HCT116 (cell line): ENCODE results near the gene MYL6B. TPM values are rescaled to one million over a fixed set of nuclear protein-coding genes. Genes with fewer than 3 reads are reported as not detected.
A peak's percentile ranks its signal among the peaks of the same experiment; 100 is the strongest.

ENCODE experiments used
- ATAC-seq: fragments of 200-7000 bp; cut with Tn5 transposase; 2 replicates; pipeline ENCODE4 v1.9.1; 2020; ENCODE audit warnings: mild to moderate bottlenecking, moderate library complexity
- BruUV-seq: library from RNA; stranded (reverse); fragments of 400-500 nt; replicated peaks from 2 replicates; lab custom pipeline; 2021; lab: Mats Ljungman, UMichigan
- CTCF ChIA-PET: fragments of 300-600 bp; sonication (Branson Sonifier 250); formaldehyde crosslinking; loops from one replicate; lab custom pipeline; 2021; ENCODE audit warnings: antibody characterized with exemption; lab: Charles Lee
- POLR2A ChIA-PET: fragments of 300-600, 350-600 bp; sonication (Branson Sonifier 250); formaldehyde crosslinking; loops from one replicate; lab custom pipeline; 2021; ENCODE audit warnings: antibody characterized with exemption; lab: Charles Lee
- RAD21 ChIA-PET, 2 experiments: fragments of 300-600 bp; sonication (Branson Sonifier 250); formaldehyde crosslinking; loops; one replicate each; lab custom pipeline; 2023; ENCODE audit warnings: low total read pairs in 2 of 2; ENCODE audit not compliant: uncharacterized antibody in 2 of 2, unreplicated experiment in 2 of 2, low non-redundant PET in 1 of 2; lab: Charles Lee
- DNase-seq: peaks from one replicate; pipeline ENCODE4 v3.0.0-alpha.2; 2010; ENCODE audit warnings: low read depth, low spot score
- H2AFZ ChIP-seq: fragments of 200-600 bp; shearing (Covaris generic), sonication (generic); 2 replicates; pipeline ENCODE4 v1.6.1; 2017; ENCODE audit warnings: low read depth, mixed run types, mixed read lengths, antibody characterized with exemption, low read length; ENCODE audit not compliant: poor library complexity, severe bottlenecking
- H3K27ac ChIP-seq: 2 replicates; pipeline ENCODE4 v1.5.1; 2012; ENCODE audit warnings: low read depth, low read length
- H3K27me3 ChIP-seq: fragments of 200-600 bp; sonication (generic); 2 replicates; pipeline ENCODE4 v1.6.1; 2016; ENCODE audit warnings: mixed run types, low read length, mixed read lengths; ENCODE audit not compliant: insufficient read depth
- H3K36me3 ChIP-seq, 2 experiments: fragments of 200-500 bp in 1 of 2; fragments of 200-600 bp in 1 of 2; sonication (Bioruptor generic) in 1 of 2; sonication (generic) in 1 of 2; 2 replicates each; pipeline versions ENCODE4 v1.5.1 to v1.6.1; 2014 to 2016; ENCODE audit warnings: low read length in 2 of 2, inconsistent platforms in 1 of 2, mixed read lengths in 1 of 2, mixed run types in 1 of 2; ENCODE audit not compliant: insufficient read depth in 2 of 2, control insufficient read depth in 1 of 2
- H3K4me1 ChIP-seq, 2 experiments: fragments of 200-600 bp in 1 of 2; sonication (generic) in 1 of 2; 2 replicates each; pipeline versions ENCODE4 v1.5.1 to v1.6.1; 2012 to 2017; ENCODE audit warnings: low read length in 2 of 2, inconsistent platforms in 1 of 2, mild to moderate bottlenecking in 1 of 2, mixed read lengths in 1 of 2, mixed run types in 1 of 2, moderate library complexity in 1 of 2; ENCODE audit not compliant: insufficient read depth in 2 of 2, control insufficient read depth in 1 of 2
- H3K4me2 ChIP-seq: fragments of 200-600 bp; sonication (generic); 2 replicates; pipeline ENCODE4 v1.6.1; 2017; ENCODE audit warnings: mixed run types, low read length, mixed read lengths
- H3K4me3 ChIP-seq, 2 experiments: fragments of 200-600 bp in 1 of 2; sonication (generic) in 1 of 2; replicated peaks in 1 of 2; 2 replicates each; pipeline ENCODE4 v1.5.1; 2011 to 2016; ENCODE audit warnings: low read length in 2 of 2, control low read depth in 1 of 2, low read depth in 1 of 2, mild to moderate bottlenecking in 1 of 2, mixed read lengths in 1 of 2, mixed run types in 1 of 2
- H3K79me2 ChIP-seq: fragments of 200-600 bp; sonication (generic); 2 replicates; pipeline ENCODE4 v1.6.1; 2017; ENCODE audit warnings: mild to moderate bottlenecking, mixed run types, low read length, moderate library complexity, mixed read lengths; ENCODE audit not compliant: insufficient read depth
- H3K9ac ChIP-seq: fragments of 200-600 bp; sonication (generic); 2 replicates; pipeline ENCODE4 v1.6.1; 2016; ENCODE audit warnings: low read length, mixed read lengths
- H3K9me2 ChIP-seq: fragments of 200-600 bp; sonication (generic), shearing (Covaris generic); 2 replicates; pipeline ENCODE4 v1.6.1; 2017; ENCODE audit warnings: mixed run types, mild to moderate bottlenecking, moderate library complexity; ENCODE audit not compliant: insufficient read depth
- H3K9me3 ChIP-seq, 2 experiments: fragments of 200-500 bp in 1 of 2; fragments of 200-600 bp in 1 of 2; sonication (Bioruptor generic) in 1 of 2; sonication (generic) in 1 of 2; 2 replicates each; pipeline ENCODE4 v1.6.1; 2014 to 2017; ENCODE audit warnings: low read length in 2 of 2, mixed read lengths in 2 of 2, inconsistent platforms in 1 of 2, low read depth in 1 of 2, mild to moderate bottlenecking in 1 of 2, mixed run types in 1 of 2, moderate library complexity in 1 of 2; ENCODE audit not compliant: control insufficient read depth in 1 of 2, insufficient read depth in 1 of 2
- H4K20me1 ChIP-seq: fragments of 200-600 bp; sonication (generic), shearing (Covaris generic); 2 replicates; pipeline ENCODE4 v1.6.1; 2017; ENCODE audit warnings: mixed run types, mild to moderate bottlenecking, moderate library complexity; ENCODE audit not compliant: insufficient read depth
- ATF3 ChIP-seq: IDR thresholded peaks from 2 replicates; pipeline ENCODE4 v1.6.1; 2012
- CBX3 ChIP-seq: IDR thresholded peaks from 2 replicates; pipeline ENCODE4 v1.6.1; 2012; ENCODE audit warnings: low read depth
- CEBPB ChIP-seq: IDR thresholded peaks from 2 replicates; pipeline ENCODE4 v1.6.1; 2012; ENCODE audit warnings: low read depth
- EGR1 ChIP-seq: IDR thresholded peaks from 2 replicates; pipeline ENCODE4 v1.6.1; 2012; ENCODE audit warnings: low read depth
- ELF1 ChIP-seq: IDR thresholded peaks from 2 replicates; pipeline ENCODE4 v1.6.1; 2012; ENCODE audit warnings: low read depth, borderline replicate concordance
- EZH2phosphoT487 ChIP-seq: fragments of 200-600 bp; IDR thresholded peaks from 2 replicates; pipeline ENCODE4 v1.6.1; 2018; ENCODE audit warnings: antibody characterized with exemption, borderline replicate concordance
- FOSL1 ChIP-seq: IDR thresholded peaks from 2 replicates; pipeline ENCODE4 v1.6.1; 2012; ENCODE audit warnings: low read depth
- JUND ChIP-seq: IDR thresholded peaks from 2 replicates; pipeline ENCODE4 v1.6.1; 2012
- MAX ChIP-seq: IDR thresholded peaks from 2 replicates; pipeline ENCODE4 v1.6.1; 2012
- POLR2A ChIP-seq: IDR thresholded peaks from 2 replicates; pipeline ENCODE4 v1.7.0; 2011; ENCODE audit warnings: borderline replicate concordance; ENCODE audit not compliant: insufficient read depth, insufficient read length; ENCODE audit errors: extremely low read depth
- POLR2AphosphoS5 ChIP-seq: IDR thresholded peaks from 2 replicates; pipeline ENCODE4 v1.6.1; 2011; ENCODE audit warnings: mild to moderate bottlenecking, low read depth, low read length, moderate library complexity
- RAD21 ChIP-seq: IDR thresholded peaks from 2 replicates; pipeline ENCODE4 v1.6.1; 2012; ENCODE audit warnings: low read depth, mild to moderate bottlenecking
- REST ChIP-seq: IDR thresholded peaks from 2 replicates; pipeline ENCODE4 v1.6.1; 2012; ENCODE audit warnings: low read depth
- SIN3A ChIP-seq: IDR thresholded peaks from 2 replicates; pipeline ENCODE4 v1.6.1; 2012; ENCODE audit warnings: low read depth
- SP1 ChIP-seq: IDR thresholded peaks from 2 replicates; pipeline ENCODE4 v1.6.1; 2012; ENCODE audit warnings: low read depth
- SRF ChIP-seq: IDR thresholded peaks from 2 replicates; pipeline ENCODE4 v1.6.1; 2012; ENCODE audit warnings: low read depth
- TCF7L2 ChIP-seq: IDR thresholded peaks from 2 replicates; pipeline ENCODE4 v1.7.0; 2011; ENCODE audit warnings: borderline replicate concordance, inconsistent platforms; ENCODE audit not compliant: insufficient read depth, insufficient read length; ENCODE audit errors: extremely low read depth
- YY1 ChIP-seq: IDR thresholded peaks from 2 replicates; pipeline ENCODE4 v1.6.1; 2011; ENCODE audit warnings: low read length, low read depth, moderate library complexity, mild to moderate bottlenecking; ENCODE audit not compliant: insufficient replicate concordance; ENCODE audit errors: extremely low read depth
- ZBTB33 ChIP-seq: IDR thresholded peaks from 2 replicates; pipeline ENCODE4 v1.6.1; 2011; ENCODE audit warnings: mild to moderate bottlenecking, low read length, moderate library complexity; ENCODE audit not compliant: insufficient replicate concordance; ENCODE audit errors: extremely low read depth
- ZFX ChIP-seq: fragments of 450-650 bp; IDR thresholded peaks from 2 replicates; pipeline ENCODE4 v1.6.1; 2017
- ZNF274 ChIP-seq: fragments of 200-500 bp; sonication (Bioruptor generic); IDR thresholded peaks from 2 replicates; pipeline ENCODE4 v1.6.1; 2014; ENCODE audit warnings: mild to moderate bottlenecking, low read depth, low read length, inconsistent platforms
- intact Hi-C: fragments of 100-400 bp; cut with micrococcal nuclease; formaldehyde crosslinking; loops from 2 replicates; pipeline ENCODE4 v1.10.0; 2022
- total RNA-seq: library from RNA; stranded (reverse); gene quantifications from one replicate; pipeline ENCODE4 v1.2.1, GENCODE V29; 2021; ENCODE audit not compliant: unreplicated experiment

Gene MYL6B
- total RNA-seq, 1 experiment from 2014 or later: 94.3 TPM

GRCh38 chr12:56189918-56190694 is 37.7 kb downstream of the MYL6B start:
- peak; percentile 90 for DNase-seq
- ChIA-PET RAD21 (interaction anchor here (0.7 to 1.2 kb wide), 6 partner anchors 18 to 170 kb away, joined by 4 to 8 read pairs (median 6); partner anchors contain the start of genes ESYT1 (in 1 of the 2) and ZC3H10 (in 1 of the 2)), POLR2A (interaction anchor here (0.5 to 2.7 kb wide), 13 partner anchors 10 to 1862 kb away, joined by 3 to 17 read pairs (median 3); partner anchors contain the start of genes ESYT1, MYL6B, RNF41 and ZC3H10), CTCF (interaction anchor here (0.7 to 3.3 kb wide), 23 partner anchors 9 to 461 kb away, joined by 3 to 29 read pairs (median 4); partner anchors contain the start of genes ANKRD52, CD63, COQ10A and ESYT1)
- Histone ChIP-seq H3K4me3 (peak overlapping the region; percentile 75 to 86), H3K9me3 (no peaks in the 10 kb centered on the region), H3K9ac (peak overlapping the region; percentile 70), H3K4me2 (peak overlapping the region; percentile 84), H3K79me2 (peaks cover 33% of the 10 kb centered on the region), H3K36me3 (peaks cover 6 to 12% of the 10 kb centered on the region in 2 experiments; a peak in 3 of 4 replicates), H3K4me1 (peaks cover 17 to 27% of the 10 kb centered on the region in 2 experiments), H4K20me1 (no peaks in the 10 kb centered on the region), H3K27me3 (no peaks in the 10 kb centered on the region), H3K27ac (peak overlapping the region; percentile 84), H2AFZ (peak overlapping the region; percentile 86), H3K9me2 (no peaks in the 10 kb centered on the region)
- ATAC-seq: peak; percentile 63
- intact Hi-C loops: loop anchor here (1.0 to 5.0 kb wide), 4 partner anchors 71 to 402 kb away; no protein-coding TSS in a partner anchor
- BruUV-seq: TSS peak; percentile 65
- TF ChIP-seq CBX3: peak; percentile 83
- no peak for TF ChIP-seq ZNF274
- TF ChIP-seq POLR2AphosphoS5: no peak
- no peak for TF ChIP-seq EGR1
- TF ChIP-seq ELF1: no peak; the same call in 1 of the 2 replicates
- no peak for TF ChIP-seq JUND
- TF ChIP-seq REST: no peak
- TF ChIP-seq FOSL1: no peak
- TF ChIP-seq YY1: peak; percentile 64
- peak; percentile 45 for TF ChIP-seq POLR2A
- no peak for TF ChIP-seq SRF
- TF ChIP-seq ZBTB33: peak; percentile 66
- TF ChIP-seq MAX: peak; percentile 60
- TF ChIP-seq SIN3A: no peak
- TF ChIP-seq SP1: no peak; the same call in 1 of the 2 replicates
- TF ChIP-seq ZFX: peak; percentile 39; the same call in 1 of the 2 replicates
- TF ChIP-seq RAD21: no peak
- no peak for TF ChIP-seq TCF7L2
- TF ChIP-seq EZH2phosphoT487: no peak
- peak; percentile 92; the same call in 1 of the 2 replicates for TF ChIP-seq ATF3
- no peak for TF ChIP-seq CEBPB
